Measurements from ENCODE around the gene DNAH7.

DNA sequence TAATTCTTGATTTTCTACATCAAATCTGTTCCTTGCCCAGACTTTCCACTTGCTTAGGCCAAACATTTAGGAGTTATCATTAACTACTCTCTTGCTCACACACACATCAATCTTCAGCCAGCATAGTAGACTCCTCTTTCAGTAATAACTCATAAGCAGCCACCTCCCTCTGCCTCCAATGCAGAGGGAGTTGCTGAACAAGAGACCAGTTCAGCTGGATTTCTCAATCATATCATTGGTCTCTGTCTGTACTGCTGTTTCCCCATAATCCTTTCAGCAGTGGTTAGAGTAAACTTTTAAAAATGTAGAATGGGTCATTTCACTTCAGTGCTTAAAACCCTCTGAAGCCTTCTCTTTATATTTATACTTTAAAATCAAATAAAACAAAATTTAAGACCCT, 298.7 kb downstream of the DNAH7 start:
- TF ChIP-seq POLR2A (IDR thresholded peaks at IDR 0.05; ENCODE audit: low read depth, low read length) (no peak), POLR2AphosphoS5 (IDR thresholded peaks at IDR 0.05; ENCODE audit: low read depth, low read length) (no peak)

Data from GM12892 (cell line).